PC-3 (cell line): ENCODE data around the gene LONRF3.

Experiments used
- CTCF ChIP-seq: fragments of 300-600 bp; sonication (generic); conservative IDR thresholded peaks from 2 replicates; pipeline ENCODE4 v1.5.1; 2017; ENCODE audit warnings: antibody characterized with exemption, low read depth, mild to moderate bottlenecking, low read length
- EZH2 ChIP-seq: fragments of 300-600 bp; sonication (generic); IDR thresholded peaks from one replicate; pipeline ENCODE4 v1.6.1; 2017; ENCODE audit warnings: antibody characterized with exemption, mild to moderate bottlenecking, low read length; ENCODE audit not compliant: unreplicated experiment
- EZH2phosphoT487 ChIP-seq: fragments of 300-600 bp; sonication (generic); IDR thresholded peaks from 2 replicates; pipeline ENCODE4 v1.6.1; 2018; ENCODE audit warnings: mild to moderate bottlenecking, antibody characterized with exemption, low read length, borderline replicate concordance

GRCh38 chrX:118989886-118990285 is 15.5 kb downstream of the LONRF3 start:
- TF ChIP-seq EZH2phosphoT487, result no peak
- TF ChIP-seq CTCF, result no peak
- no peak for TF ChIP-seq EZH2
